Tongue (tissue), 2 donors: ENCODE data around the gene DOCK4. TPM values are rescaled to one million over a fixed set of nuclear protein-coding genes. Genes with fewer than 3 reads are reported as not detected.
"Not testable (repeated sequence)": the region's sequence is repeated elsewhere in the genome, so short reads cannot be mapped to it uniquely, and the experiment has no call there.

Source experiments
- DNase-seq: peaks from one replicate; pipeline ENCODE4 v3.0.0-alpha.2; 2015
- total RNA-seq: library from RNA; depleted of rRNA; stranded (reverse); fragments of >200 nt; gene quantifications from one replicate; pipeline ENCODE4 v1.2.3, GENCODE V29; 2014

The DOCK4 gene
- total RNA-seq, result 34.9 TPM

GRCh38 chr7:112206238-112206990, at the start of gene DOCK4, which contains the start of gene ZNF277:
Gene DOCK4 (minus strand): TSS chr7:112206399. CDS start chr7:112206138, 261 bp downstream.
Gene ZNF277 (plus strand): TSS chr7:112206695. CDS start chr7:112206717, 22 bp downstream.
- peak; percentile 100 for DNase-seq

- no peak for DNase-seq
These were observed 49.2 kb upstream of the DOCK4 start for GRCh38 chr7:112255388-112255720.

GRCh38 chr7:112254709-112255387, 48.6 kb upstream of the DOCK4 start:
- no peak for DNase-seq

GRCh38 chr7:112254156-112254555, 48.0 kb upstream of the DOCK4 start:
- DNase-seq, result no peak

- no peak for DNase-seq
These were observed 46.5 kb upstream of the DOCK4 start for GRCh38 chr7:112252691-112253090.

- DNase-seq, result no peak
These were observed 45.9 kb upstream of the DOCK4 start for GRCh38 chr7:112252141-112252540.

- not testable (repeated sequence) for DNase-seq
These were observed 43.8 kb upstream of the DOCK4 start for GRCh38 chr7:112249967-112250366.

GRCh38 chr7:112248598-112248997, 42.4 kb upstream of the DOCK4 start:
- DNase-seq, result no peak

- DNase-seq, result no peak
These were observed 32.8 kb upstream of the DOCK4 start for GRCh38 chr7:112238852-112239610.

GRCh38 chr7:112238330-112238729, 32.1 kb upstream of the DOCK4 start:
- no peak for DNase-seq

- DNase-seq, result no peak
These were observed 30.4 kb upstream of the DOCK4 start for GRCh38 chr7:112236597-112236996.

- DNase-seq, result no peak
These were observed 27.9 kb upstream of the DOCK4 start for GRCh38 chr7:112234147-112234546.

- no peak for DNase-seq
These were observed 27.0 kb upstream of the DOCK4 start for GRCh38 chr7:112233048-112233697.

GRCh38 chr7:112232212-112232978, 26.2 kb upstream of the DOCK4 start:
- DNase-seq, result no peak

GRCh38 chr7:112228632-112229031, 22.4 kb upstream of the DOCK4 start:
- no peak for DNase-seq

GRCh38 chr7:112226701-112227276, 20.6 kb upstream of the DOCK4 start:
- DNase-seq, result no peak

- DNase-seq, result no peak
These were observed 18.8 kb upstream of the DOCK4 start for GRCh38 chr7:112225006-112225405.

GRCh38 chr7:112224186-112224585, 18.0 kb upstream of the DOCK4 start:
- no peak for DNase-seq

GRCh38 chr7:112223310-112223709, 17.1 kb upstream of the DOCK4 start:
- no peak for DNase-seq

- no peak for DNase-seq
These were observed 14.8 kb upstream of the DOCK4 start for GRCh38 chr7:112220877-112221434.

GRCh38 chr7:112215787-112216186, 9.6 kb upstream of the DOCK4 start:
- no peak for DNase-seq
